Endothelial cell of umbilical vein (primary cell): ENCODE data around the gene SPACA4. TPM values are rescaled to one million over a fixed set of nuclear protein-coding genes. Genes with fewer than 3 reads are reported as not detected.

Experiments used
- BruUV-seq: library from RNA; stranded (reverse); fragments of 400-500 nt; replicated peaks from 2 replicates; lab custom pipeline; 2021; lab: Mats Ljungman, UMichigan
- CTCF ChIA-PET: fragments of 300-600, 350-600 bp; sonication (Branson Sonifier 250); formaldehyde crosslinking; loops from one replicate; lab custom pipeline; 2021; ENCODE audit warnings: antibody characterized with exemption, inconsistent platforms; lab: Charles Lee
- POLR2A ChIA-PET: fragments of 300-600, 350-600 bp; sonication (Branson Sonifier 250); formaldehyde crosslinking; loops from one replicate; lab custom pipeline; 2021; ENCODE audit warnings: antibody characterized with exemption, inconsistent platforms; lab: Charles Lee
- DNase-seq: peaks from one replicate; pipeline ENCODE4 v3.0.0-alpha.2; 2011; ENCODE audit warnings: low read depth, low spot score
- FAIRE-seq: peaks from 2 replicates; lab custom pipeline; 2011; peaks lifted over from hg19 to GRCh38; lab: Jason Lieb, UNC
- H2AFZ ChIP-seq: 2 replicates; pipeline ENCODE4 v1.6.0; 2012; ENCODE audit warnings: low read depth, low read length, control low read depth, inconsistent platforms
- H3K27ac ChIP-seq: 2 replicates; pipeline ENCODE4 v1.5.1; 2011; ENCODE audit warnings: low read depth, mild to moderate bottlenecking, control low read depth, low read length, moderate library complexity; ENCODE audit not compliant: insufficient read depth
- H3K27me3 ChIP-seq, 2 experiments: 2 replicates each; pipeline versions ENCODE4 v1.6.0 to v1.6.1; 2011; ENCODE audit warnings: low read length in 2 of 2, mixed read lengths in 1 of 2; ENCODE audit not compliant: control insufficient read depth in 2 of 2, insufficient read depth in 2 of 2
- H3K36me3 ChIP-seq, 2 experiments: 2 replicates in 1 of 2; 3 replicates in 1 of 2; pipeline ENCODE4 v1.5.1; 2011; ENCODE audit warnings: low read length in 2 of 2, mild to moderate bottlenecking in 1 of 2, moderate library complexity in 1 of 2; ENCODE audit not compliant: control insufficient read depth in 2 of 2, insufficient read depth in 2 of 2; ENCODE audit errors: extremely low read depth in 1 of 2
- H3K4me1 ChIP-seq: 3 replicates; pipeline ENCODE4 v1.5.1; 2011; ENCODE audit warnings: mild to moderate bottlenecking, low read length; ENCODE audit not compliant: control insufficient read depth, insufficient read depth; ENCODE audit errors: extremely low read depth
- H3K4me2 ChIP-seq: 2 replicates; pipeline ENCODE4 v1.6.1; 2011; ENCODE audit warnings: low read length, control low read depth, mixed read lengths; ENCODE audit not compliant: insufficient read depth
- H3K4me3 ChIP-seq, 3 experiments: fragments of 200-600 bp in 1 of 3; sonication (generic), shearing (Covaris generic) in 1 of 3; replicated peaks in 1 of 3; 2 replicates each; pipeline ENCODE4 v1.5.1; 2011 to 2016; ENCODE audit warnings: control low read depth in 3 of 3, low read length in 3 of 3, mild to moderate bottlenecking in 2 of 3, inconsistent platforms in 1 of 3, low read depth in 1 of 3, moderate library complexity in 1 of 3; ENCODE audit not compliant: insufficient read depth in 1 of 3
- H3K79me2 ChIP-seq: 2 replicates; pipeline ENCODE4 v1.6.0; 2012; ENCODE audit warnings: low read length, inconsistent platforms; ENCODE audit not compliant: control insufficient read depth, insufficient read depth
- H3K9ac ChIP-seq: replicated peaks from 2 replicates; pipeline ENCODE3; 2011; ENCODE audit warnings: low read length, control low read depth; ENCODE audit not compliant: insufficient read depth; ENCODE audit errors: extremely low read depth
- H3K9me1 ChIP-seq: replicated peaks from 3 replicates; pipeline ENCODE4 v1.6.0; 2011; ENCODE audit warnings: mild to moderate bottlenecking, low read length; ENCODE audit not compliant: control insufficient read depth, insufficient read depth; ENCODE audit errors: extremely low read depth
- H3K9me3 ChIP-seq: replicated peaks from 2 replicates; pipeline ENCODE4 v1.5.1; 2012; ENCODE audit warnings: low read length, inconsistent platforms; ENCODE audit not compliant: control insufficient read depth, insufficient read depth
- H4K20me1 ChIP-seq: replicated peaks from 2 replicates; pipeline ENCODE3; 2011; ENCODE audit warnings: mild to moderate bottlenecking, low read length; ENCODE audit not compliant: control insufficient read depth, insufficient read depth; ENCODE audit errors: extremely low read depth
- EZH2 ChIP-seq: IDR thresholded peaks from 2 replicates; pipeline ENCODE4 v1.6.1; 2012; ENCODE audit warnings: borderline replicate concordance, low read depth, mild to moderate bottlenecking, moderate library complexity, low read length, inconsistent platforms; ENCODE audit not compliant: severe bottlenecking
- FOS ChIP-seq: IDR thresholded peaks from 2 replicates; pipeline ENCODE4 v1.6.1; 2011; ENCODE audit warnings: mild to moderate bottlenecking, low read length, moderate library complexity, borderline replicate concordance; ENCODE audit not compliant: insufficient read depth
- GATA2 ChIP-seq: IDR thresholded peaks from 2 replicates; pipeline ENCODE4 v1.7.0; 2011; ENCODE audit warnings: low read depth, mild to moderate bottlenecking, moderate library complexity, mixed read lengths, low read length; ENCODE audit not compliant: insufficient read length, insufficient read depth
- JUN ChIP-seq: IDR thresholded peaks from 2 replicates; pipeline ENCODE4 v1.6.1; 2011; ENCODE audit warnings: borderline replicate concordance, low read depth; ENCODE audit not compliant: insufficient read length, insufficient read depth
- MYC ChIP-seq: IDR thresholded peaks from one replicate; pipeline ENCODE4 v1.6.1; 2011; ENCODE audit warnings: mild to moderate bottlenecking, low read depth, low read length
- POLR2A ChIP-seq: IDR thresholded peaks from 2 replicates; pipeline ENCODE4 v1.6.1; 2012; ENCODE audit warnings: low read depth, mild to moderate bottlenecking, control low read depth, low read length
- POLR2AphosphoS5 ChIP-seq: IDR thresholded peaks from 2 replicates; pipeline ENCODE4 v1.6.1; 2012; ENCODE audit warnings: low read depth, mild to moderate bottlenecking, control low read depth, low read length, moderate library complexity; ENCODE audit not compliant: insufficient read depth
- dilution Hi-C: fragments of 300-500 bp; cut with MboI; formaldehyde crosslinking; loops from one replicate; pipeline ENCODE4 v1.15.0; 2019; ENCODE audit warnings: low sequenced_read_pairs; ENCODE audit not compliant: extremely low pct_ligation_motif_present
- intact Hi-C: fragments of 100-400 bp; cut with micrococcal nuclease; formaldehyde crosslinking; loops from one replicate; pipeline ENCODE4 v1.10.0; 2022
- polyA plus RNA-seq, 4 experiments: library from polyadenylated mRNA; depleted of rRNA in 3 of 4; stranded (reverse) in 3 of 4; unstranded in 1 of 4; fragments of >200 nt; gene quantifications; 2 replicates each; pipeline versions ENCODE4 v1.2.1 to v1.2.3, GENCODE V29; 2011 to 2012; ENCODE audit warnings: missing spikeins in 1 of 4
- total RNA-seq: library from RNA; stranded (reverse); gene quantifications from 2 replicates; pipeline ENCODE4 v1.2.3, GENCODE V29; 2021
- TF ChIP-seq, protein P1 (sequence below), 2 donors: IDR thresholded peaks; 1 replicate in 1 of 2; 2 replicates in 1 of 2; pipeline ENCODE4 v1.5.1; 2011; ENCODE audit warnings: low read length in 2 of 2, mild to moderate bottlenecking in 2 of 2, moderate library complexity in 2 of 2, control low read depth in 1 of 2, inconsistent platforms in 1 of 2, low read depth in 1 of 2; ENCODE audit not compliant: insufficient read depth in 1 of 2; ENCODE audit errors: extremely low read depth in 1 of 2
- TF ChIP-seq, protein P2 (sequence below): IDR thresholded peaks from 2 replicates; pipeline ENCODE4 v1.6.1; 2011; ENCODE audit not compliant: insufficient read depth, insufficient read length

Gene SPACA4
- total and polyA plus RNA-seq, 2 donors (not counting 3 experiments of a cell fraction or from before 2014, with no cell fraction given): not detected

DNA sequence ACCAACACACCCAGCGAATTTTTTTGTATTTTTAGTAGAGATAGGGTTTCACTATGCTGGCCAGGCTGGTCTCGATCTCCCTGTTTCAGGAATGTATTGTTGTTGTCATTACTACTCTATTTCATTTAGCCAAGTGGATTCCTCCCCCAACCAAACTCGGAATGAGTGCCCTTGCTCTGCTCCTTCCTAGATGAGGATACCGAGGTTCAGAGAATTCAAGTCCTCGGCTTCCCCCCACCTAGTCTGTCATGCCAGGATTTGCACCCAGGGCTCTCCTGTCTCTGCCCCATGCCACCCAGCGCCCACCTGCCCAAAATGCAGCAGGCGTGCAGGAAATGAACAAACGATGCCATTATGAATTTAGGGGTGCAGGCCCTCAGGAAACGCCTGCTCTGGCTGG is 3.5 kb upstream of the SPACA4 start:
- CTCF ChIA-PET: no interaction called here
- POLR2A ChIA-PET: no interaction called here
- FAIRE-seq: no peak

More for the DNA sequence above, 3.5 kb upstream of the SPACA4 start:
- no peaks in the 10 kb centered on the region for H3K27me3 ChIP-seq
- dilution Hi-C loops (no loop called here), intact Hi-C loops (no loop called here)
- no peaks in the 10 kb centered on the region for H3K79me2 ChIP-seq
- no peak for TF ChIP-seq EZH2
- TF ChIP-seq POLR2A: no peak
- TF ChIP-seq POLR2AphosphoS5: no peak
- TF ChIP-seq, protein P1, sequence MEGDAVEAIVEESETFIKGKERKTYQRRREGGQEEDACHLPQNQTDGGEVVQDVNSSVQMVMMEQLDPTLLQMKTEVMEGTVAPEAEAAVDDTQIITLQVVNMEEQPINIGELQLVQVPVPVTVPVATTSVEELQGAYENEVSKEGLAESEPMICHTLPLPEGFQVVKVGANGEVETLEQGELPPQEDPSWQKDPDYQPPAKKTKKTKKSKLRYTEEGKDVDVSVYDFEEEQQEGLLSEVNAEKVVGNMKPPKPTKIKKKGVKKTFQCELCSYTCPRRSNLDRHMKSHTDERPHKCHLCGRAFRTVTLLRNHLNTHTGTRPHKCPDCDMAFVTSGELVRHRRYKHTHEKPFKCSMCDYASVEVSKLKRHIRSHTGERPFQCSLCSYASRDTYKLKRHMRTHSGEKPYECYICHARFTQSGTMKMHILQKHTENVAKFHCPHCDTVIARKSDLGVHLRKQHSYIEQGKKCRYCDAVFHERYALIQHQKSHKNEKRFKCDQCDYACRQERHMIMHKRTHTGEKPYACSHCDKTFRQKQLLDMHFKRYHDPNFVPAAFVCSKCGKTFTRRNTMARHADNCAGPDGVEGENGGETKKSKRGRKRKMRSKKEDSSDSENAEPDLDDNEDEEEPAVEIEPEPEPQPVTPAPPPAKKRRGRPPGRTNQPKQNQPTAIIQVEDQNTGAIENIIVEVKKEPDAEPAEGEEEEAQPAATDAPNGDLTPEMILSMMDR (IDR thresholded peaks at IDR 0.05; ENCODE audit: extremely low read depth in 1 of 2, insufficient read depth in 1 of 2, low read depth in 1 of 2, low read length in 2 of 2): no peak
- TF ChIP-seq FOS: no peak
- TF ChIP-seq MYC: no peak
- no peak for TF ChIP-seq GATA2
- no peak for TF ChIP-seq JUN
- TF ChIP-seq, protein P2, sequence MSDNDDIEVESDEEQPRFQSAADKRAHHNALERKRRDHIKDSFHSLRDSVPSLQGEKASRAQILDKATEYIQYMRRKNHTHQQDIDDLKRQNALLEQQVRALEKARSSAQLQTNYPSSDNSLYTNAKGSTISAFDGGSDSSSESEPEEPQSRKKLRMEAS: no peak
- no peak overlapping the region for H2AFZ ChIP-seq
- no peaks in the 10 kb centered on the region for H3K9me3 ChIP-seq
- H4K20me1 ChIP-seq: no peaks in the 10 kb centered on the region
- DNase-seq: no peak
- H3K4me3 ChIP-seq: no peak overlapping the region
- no peaks in the 10 kb centered on the region for H3K9me1 ChIP-seq
- H3K36me3 ChIP-seq: no peaks in the 10 kb centered on the region
- H3K4me1 ChIP-seq: no peaks in the 10 kb centered on the region
- H3K9ac ChIP-seq: no peak overlapping the region
- no peak overlapping the region for H3K4me2 ChIP-seq
- H3K27ac ChIP-seq: no peak overlapping the region
- BruUV-seq: no TSS peak
